ENCODE results near the gene FUT1. TPM values are rescaled to one million over a fixed set of nuclear protein-coding genes. Genes with fewer than 3 reads are reported as not detected.

The FUT1 gene
- total and polyA plus RNA-seq, 11 donors: 1.8 to 6.2 (median 2.7) TPM

- no peaks in the 10 kb centered on the region for H3K27me3 ChIP-seq
- peaks cover 0 to 50% (median 10%) of the 10 kb centered on the region in 9 donors for H3K36me3 ChIP-seq
- no peak overlapping the region for H3K4me3 ChIP-seq
- no peak for DNase-seq
- peaks cover 0 to 7% (median 0%) of the 10 kb centered on the region in 12 donors for H3K9me3 ChIP-seq
- peaks cover 8 to 68% (median 44%) of the 10 kb centered on the region in 12 donors for H3K4me1 ChIP-seq
- WGBS, 4 donors: 81 to 87% (median 83%) methylated on average over 11 of the region's 11 CpGs
- no peak overlapping the region for H3K27ac ChIP-seq
- TF ChIP-seq POLR2A (IDR thresholded peaks at IDR 0.05) (no peak), CTCF (IDR thresholded peaks at IDR 0.05) (no peak)
- no peak for ATAC-seq
- intact Hi-C loops (cut with DNase I): loop anchor here in 1 of 10 donors (10.0 kb wide), 1 partner anchor 47 kb away; the partner anchor contains the start of gene NTN5
Measured at GRCh38 chr19:48722196-48722708, 30.2 kb downstream of the FUT1 start.

GRCh38 chr19:48720613-48721296, 31.7 kb downstream of the FUT1 start:
- peak; percentile 97 to 100 (median 98) for DNase-seq
- WGBS, 4 donors: 19 to 37% (median 29%) methylated on average over 42 of the region's 42 CpGs
- intact Hi-C loops (cut with DNase I): loop anchor here in 1 of 10 donors (10.0 kb wide), 1 partner anchor 46 kb away; the partner anchor contains the start of gene NTN5
- Histone ChIP-seq H3K27me3 (no peaks in the 10 kb centered on the region), H3K4me1 (peaks cover 12 to 69% (median 49%) of the 10 kb centered on the region in 12 donors), H3K4me3 (peak overlapping the region; percentile 22 to 71 (median 60)), H3K36me3 (peaks cover 0 to 40% (median 10%) of the 10 kb centered on the region in 9 donors), H3K9me3 (peaks cover 0 to 1% (median 0%) of the 10 kb centered on the region in 12 donors), H3K27ac (peak overlapping the region; percentile 30 to 94 (median 87))
- TF ChIP-seq POLR2A (IDR thresholded peaks at IDR 0.05) (no peak), CTCF (IDR thresholded peaks at IDR 0.05) (peak in 1 of 12 donors; percentile 7)
- peak; percentile 81 to 88 (median 88) for ATAC-seq

- H3K27ac ChIP-seq: peak overlapping the region; percentile 19 to 94 (median 87)
- DNase-seq: no peak
- ATAC-seq: peak; percentile 17 to 38 (median 32)
- H3K36me3 ChIP-seq: peaks cover 0 to 40% (median 10%) of the 10 kb centered on the region in 9 donors
- no peaks in the 10 kb centered on the region for H3K27me3 ChIP-seq
- peaks cover 12 to 73% (median 49%) of the 10 kb centered on the region in 12 donors for H3K4me1 ChIP-seq
- no peaks in the 10 kb centered on the region for H3K9me3 ChIP-seq
- WGBS, 4 donors: 15 to 40% (median 24%) methylated on average over 12 of the region's 12 CpGs
- TF ChIP-seq POLR2A (IDR thresholded peaks at IDR 0.05) (no peak), CTCF (IDR thresholded peaks at IDR 0.05) (no peak)
- H3K4me3 ChIP-seq: peak overlapping the region in 11 of 12 donors; percentile 42 to 71 (median 62)
- intact Hi-C loops (cut with DNase I): loop anchor here in 1 of 10 donors (10.0 kb wide), 1 partner anchor 45 kb away; the partner anchor contains the start of gene NTN5
Measured at GRCh38 chr19:48720251-48720612, 32.2 kb downstream of the FUT1 start.

All from heart left ventricle (tissue), 16 donors.